Body of pancreas (tissue), 4 donors: ENCODE measurements around the gene SPRR2F.

Source experiments
- POLR2A ChIP-seq, 3 donors: fragments of 450-650 bp; IDR thresholded peaks; one replicate each; pipeline ENCODE4 v1.6.1; 2016; ENCODE audit warnings: antibody characterized with exemption in 3 of 3, mild to moderate bottlenecking in 2 of 3
- TF ChIP-seq, protein P1 (sequence below), 7 experiments: fragments of 450-650 bp in 4 of 7; fragments of 200-600 bp in 3 of 7; sonication (generic) in 3 of 7; IDR thresholded peaks; one replicate each; pipeline ENCODE4 v1.5.1; 2016 to 2019; ENCODE audit warnings: antibody characterized with exemption in 7 of 7

DNA sequence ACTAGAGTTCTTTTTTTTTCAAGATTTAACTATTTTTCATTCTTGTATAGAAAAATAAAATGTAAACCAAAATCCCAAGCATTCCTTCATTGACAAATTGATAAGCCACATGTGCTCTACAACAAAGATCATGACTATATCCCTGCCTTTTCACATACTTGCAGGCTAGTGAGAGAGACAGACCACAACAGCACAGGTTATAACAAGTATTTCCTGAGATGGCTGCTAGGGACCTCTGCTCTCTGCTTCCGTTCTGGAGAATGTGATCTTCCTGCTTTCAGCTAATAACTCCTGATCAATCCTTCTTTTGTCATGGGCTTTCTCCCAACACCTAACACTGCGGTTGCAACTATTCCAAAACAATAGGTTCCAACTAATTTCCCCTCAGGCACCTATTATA lies 14.0 kb upstream of the SPRR2F start:
- TF ChIP-seq, protein P1, sequence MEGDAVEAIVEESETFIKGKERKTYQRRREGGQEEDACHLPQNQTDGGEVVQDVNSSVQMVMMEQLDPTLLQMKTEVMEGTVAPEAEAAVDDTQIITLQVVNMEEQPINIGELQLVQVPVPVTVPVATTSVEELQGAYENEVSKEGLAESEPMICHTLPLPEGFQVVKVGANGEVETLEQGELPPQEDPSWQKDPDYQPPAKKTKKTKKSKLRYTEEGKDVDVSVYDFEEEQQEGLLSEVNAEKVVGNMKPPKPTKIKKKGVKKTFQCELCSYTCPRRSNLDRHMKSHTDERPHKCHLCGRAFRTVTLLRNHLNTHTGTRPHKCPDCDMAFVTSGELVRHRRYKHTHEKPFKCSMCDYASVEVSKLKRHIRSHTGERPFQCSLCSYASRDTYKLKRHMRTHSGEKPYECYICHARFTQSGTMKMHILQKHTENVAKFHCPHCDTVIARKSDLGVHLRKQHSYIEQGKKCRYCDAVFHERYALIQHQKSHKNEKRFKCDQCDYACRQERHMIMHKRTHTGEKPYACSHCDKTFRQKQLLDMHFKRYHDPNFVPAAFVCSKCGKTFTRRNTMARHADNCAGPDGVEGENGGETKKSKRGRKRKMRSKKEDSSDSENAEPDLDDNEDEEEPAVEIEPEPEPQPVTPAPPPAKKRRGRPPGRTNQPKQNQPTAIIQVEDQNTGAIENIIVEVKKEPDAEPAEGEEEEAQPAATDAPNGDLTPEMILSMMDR (IDR thresholded peaks at IDR 0.05): no peak
- TF ChIP-seq POLR2A (IDR thresholded peaks at IDR 0.05): no peak
